Sigmoid colon (tissue), 4 donors: ENCODE data around the gene IL1RAPL1.

Experiments
- EP300 ChIP-seq, 4 donors: sonication (generic); formaldehyde crosslinking; IDR thresholded peaks; one replicate each; pipeline ENCODE4 v1.6.1; 2017; ENCODE audit warnings: antibody characterized with exemption in 4 of 4
- POLR2A ChIP-seq, 2 donors: fragments of 450-650 bp; IDR thresholded peaks; one replicate each; pipeline ENCODE4 v1.6.1; 2016; ENCODE audit warnings: antibody characterized with exemption in 2 of 2, mild to moderate bottlenecking in 2 of 2, moderate library complexity in 2 of 2
- POLR2AphosphoS5 ChIP-seq, 4 donors: sonication (generic); formaldehyde crosslinking; IDR thresholded peaks; one replicate each; pipeline ENCODE4 v1.6.1; 2017; ENCODE audit warnings: antibody characterized with exemption in 4 of 4
- TF ChIP-seq, protein P1 (sequence below), 4 experiments: fragments of 450-650 bp in 3 of 4; fragments of 200-600 bp in 1 of 4; IDR thresholded peaks; one replicate each; pipeline ENCODE4 v1.5.1; 2016 to 2019; ENCODE audit warnings: antibody characterized with exemption in 4 of 4, mild to moderate bottlenecking in 3 of 4, moderate library complexity in 2 of 4

DNA sequence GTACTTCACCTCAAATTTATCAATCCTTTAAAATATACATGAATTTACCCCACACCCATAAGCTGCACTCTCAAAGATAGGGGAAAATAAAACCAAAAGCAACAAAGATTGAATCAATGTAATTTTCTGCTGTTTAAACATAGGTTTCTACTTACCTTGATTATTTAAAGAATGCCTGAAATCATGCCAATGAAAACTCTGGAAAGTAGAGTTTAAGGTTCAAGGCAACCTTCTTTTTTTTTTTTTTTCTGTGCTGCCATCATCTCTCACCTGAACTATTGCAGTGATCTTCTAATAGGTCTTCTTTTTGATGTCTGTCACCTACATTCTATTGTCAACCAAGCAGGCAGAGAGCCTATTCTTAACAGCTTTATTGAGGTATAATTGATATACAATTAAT, 682.1 kb downstream of the IL1RAPL1 start:
- TF ChIP-seq POLR2A (IDR thresholded peaks at IDR 0.05) (no peak), EP300 (IDR thresholded peaks at IDR 0.05) (no peak), POLR2AphosphoS5 (IDR thresholded peaks at IDR 0.05) (no peak)
- TF ChIP-seq, protein P1, sequence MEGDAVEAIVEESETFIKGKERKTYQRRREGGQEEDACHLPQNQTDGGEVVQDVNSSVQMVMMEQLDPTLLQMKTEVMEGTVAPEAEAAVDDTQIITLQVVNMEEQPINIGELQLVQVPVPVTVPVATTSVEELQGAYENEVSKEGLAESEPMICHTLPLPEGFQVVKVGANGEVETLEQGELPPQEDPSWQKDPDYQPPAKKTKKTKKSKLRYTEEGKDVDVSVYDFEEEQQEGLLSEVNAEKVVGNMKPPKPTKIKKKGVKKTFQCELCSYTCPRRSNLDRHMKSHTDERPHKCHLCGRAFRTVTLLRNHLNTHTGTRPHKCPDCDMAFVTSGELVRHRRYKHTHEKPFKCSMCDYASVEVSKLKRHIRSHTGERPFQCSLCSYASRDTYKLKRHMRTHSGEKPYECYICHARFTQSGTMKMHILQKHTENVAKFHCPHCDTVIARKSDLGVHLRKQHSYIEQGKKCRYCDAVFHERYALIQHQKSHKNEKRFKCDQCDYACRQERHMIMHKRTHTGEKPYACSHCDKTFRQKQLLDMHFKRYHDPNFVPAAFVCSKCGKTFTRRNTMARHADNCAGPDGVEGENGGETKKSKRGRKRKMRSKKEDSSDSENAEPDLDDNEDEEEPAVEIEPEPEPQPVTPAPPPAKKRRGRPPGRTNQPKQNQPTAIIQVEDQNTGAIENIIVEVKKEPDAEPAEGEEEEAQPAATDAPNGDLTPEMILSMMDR (IDR thresholded peaks at IDR 0.05): no peak
